Trophoblast cell (in vitro differentiated cells and primary cell): ENCODE data around the gene IFNL3.
"Not testable (repeated sequence)": the region's sequence is repeated elsewhere in the genome, so short reads cannot be mapped to it uniquely, and the experiment has no call there.

Experiments used
- DNase-seq, 2 donors: peaks; one replicate each; pipeline ENCODE4 v3.0.0-alpha.2; 2016
- H2AFZ ChIP-seq: 2 replicates; pipeline ENCODE4 v1.6.1; 2013; ENCODE audit warnings: low read length, moderate library complexity, mild to moderate bottlenecking; ENCODE audit not compliant: insufficient read depth, poor library complexity
- H2AK5ac ChIP-seq: 2 replicates; pipeline ENCODE4 v1.6.1; 2013; ENCODE audit warnings: mild to moderate bottlenecking, low read length
- H2BK120ac ChIP-seq: 2 replicates; pipeline ENCODE4 v1.6.1; 2013; ENCODE audit warnings: low read length, mild to moderate bottlenecking, moderate library complexity; ENCODE audit not compliant: insufficient read depth, poor library complexity
- H2BK12ac ChIP-seq: 2 replicates; pipeline ENCODE4 v1.6.1; 2013; ENCODE audit warnings: mild to moderate bottlenecking, low read length, moderate library complexity
- H2BK5ac ChIP-seq: 2 replicates; pipeline ENCODE4 v1.6.1; 2013; ENCODE audit warnings: low read length, low read depth, moderate library complexity, mild to moderate bottlenecking; ENCODE audit not compliant: poor library complexity
- H3K14ac ChIP-seq: 2 replicates; pipeline ENCODE4 v1.6.1; 2013; ENCODE audit warnings: mild to moderate bottlenecking, low read length
- H3K18ac ChIP-seq: 2 replicates; pipeline ENCODE4 v1.6.1; 2013; ENCODE audit warnings: mild to moderate bottlenecking, low read length
- H3K23ac ChIP-seq: 2 replicates; pipeline ENCODE4 v1.6.1; 2013; ENCODE audit warnings: low read length
- H3K27ac ChIP-seq: 2 replicates; pipeline ENCODE4 v1.5.1; 2013; ENCODE audit warnings: low read depth, mild to moderate bottlenecking, inconsistent platforms, low read length, moderate library complexity
- H3K27me3 ChIP-seq: 2 replicates; pipeline ENCODE4 v1.6.1; 2013; ENCODE audit warnings: inconsistent platforms, mild to moderate bottlenecking, low read length, moderate library complexity; ENCODE audit not compliant: insufficient read depth
- H3K36me3 ChIP-seq, 2 experiments: 1 replicate in 1 of 2; 2 replicates in 1 of 2; pipeline ENCODE4 v1.6.1; 2013; ENCODE audit warnings: low read length in 2 of 2, mild to moderate bottlenecking in 2 of 2, moderate library complexity in 1 of 2; ENCODE audit not compliant: insufficient read depth in 2 of 2, control insufficient read depth in 1 of 2
- H3K4ac ChIP-seq: 2 replicates; pipeline ENCODE4 v1.6.1; 2013; ENCODE audit warnings: low read depth, mild to moderate bottlenecking, low read length, moderate library complexity
- H3K4me1 ChIP-seq, 2 experiments: 1 replicate in 1 of 2; 2 replicates in 1 of 2; pipeline ENCODE4 v1.6.1; 2013; ENCODE audit warnings: low read length in 2 of 2, mild to moderate bottlenecking in 2 of 2, moderate library complexity in 1 of 2; ENCODE audit not compliant: insufficient read depth in 2 of 2, control insufficient read depth in 1 of 2
- H3K4me2 ChIP-seq: 2 replicates; pipeline ENCODE4 v1.6.1; 2013; ENCODE audit warnings: inconsistent platforms, mild to moderate bottlenecking, low read length, moderate library complexity
- H3K4me3 ChIP-seq: 2 replicates; pipeline ENCODE4 v1.5.1; 2013; ENCODE audit warnings: mild to moderate bottlenecking, low read depth, low read length, inconsistent platforms
- H3K79me1 ChIP-seq: one replicate; pipeline ENCODE4 v1.6.1; 2013; ENCODE audit warnings: low read length
- H3K79me2 ChIP-seq: 2 replicates; pipeline ENCODE4 v1.6.1; 2013; ENCODE audit warnings: low read length, mild to moderate bottlenecking; ENCODE audit not compliant: control insufficient read depth, insufficient read depth, poor library complexity
- H3K9ac ChIP-seq: 2 replicates; pipeline ENCODE4 v1.6.1; 2013; ENCODE audit warnings: mild to moderate bottlenecking, low read length
- H3K9me3 ChIP-seq: 2 replicates; pipeline ENCODE4 v1.6.1; 2013; ENCODE audit warnings: low read depth, mild to moderate bottlenecking, control low read depth, inconsistent platforms, low read length; ENCODE audit not compliant: insufficient read depth
- H4K12ac ChIP-seq: 2 replicates; pipeline ENCODE4 v1.6.1; 2013; ENCODE audit warnings: low read depth, mild to moderate bottlenecking, low read length, moderate library complexity
- H4K8ac ChIP-seq: 2 replicates; pipeline ENCODE4 v1.6.1; 2013; ENCODE audit warnings: low read depth, mild to moderate bottlenecking, low read length, moderate library complexity
- H4K91ac ChIP-seq: one replicate; pipeline ENCODE4 v1.6.1; 2013; ENCODE audit warnings: low read depth, mild to moderate bottlenecking, low read length, moderate library complexity
- WGBS: extraction: QIAGEN DNeasy Blood & Tissue Kit; methylation state at CpG from one replicate; pipeline ENCODE4 v1.1.7; 2013; ENCODE audit warnings: missing lambda C conversion rate; ENCODE audit not compliant: insufficient read length, insufficient coverage; ENCODE audit errors: extremely low coverage; 5-methylcytosine and 5-hydroxymethylcytosine counted together

The IFNL3 gene

DNA sequence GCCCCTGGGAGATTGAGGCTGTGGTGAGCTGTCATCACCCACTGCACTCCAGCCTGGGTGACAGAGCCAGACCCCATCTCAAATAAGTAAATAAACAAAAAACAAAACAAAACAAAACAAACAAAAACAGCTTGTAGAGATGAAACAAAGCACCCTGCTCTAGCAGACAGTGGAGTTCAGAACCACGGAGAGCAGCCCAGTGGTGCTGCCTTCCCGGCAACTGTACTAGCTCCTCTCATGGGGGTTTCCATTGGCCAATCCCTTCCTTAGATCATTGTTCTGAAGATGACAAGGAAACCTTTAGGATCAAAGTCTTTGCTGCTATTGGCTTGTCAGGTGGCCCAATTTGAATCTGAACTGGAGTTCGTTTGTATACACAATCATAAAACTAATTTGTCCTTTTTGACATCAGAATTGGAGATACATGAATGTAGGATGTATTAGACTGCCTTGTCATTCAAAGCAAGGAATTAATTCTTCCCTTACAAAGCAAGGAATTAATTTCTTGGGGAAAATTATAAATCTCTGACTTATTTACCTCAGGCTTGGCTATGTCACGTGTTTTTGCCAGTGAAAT lies 21.0 kb downstream of the IFNL3 start:
- Histone ChIP-seq H3K9ac (no peak overlapping the region), H4K12ac (no peak overlapping the region), H3K4me1 (no peaks in the 10 kb centered on the region), H3K36me3 (no peaks in the 10 kb centered on the region), H3K23ac (no peak overlapping the region), H3K27ac (no peak overlapping the region), H3K79me2 (no peaks in the 10 kb centered on the region), H2AFZ (no peak overlapping the region), H3K18ac (no peak overlapping the region), H4K91ac (no peak overlapping the region), H2BK120ac (no peak overlapping the region), H3K14ac (no peak overlapping the region), H3K79me1 (no peaks in the 10 kb centered on the region), H2AK5ac (no peak overlapping the region), H2BK5ac (no peak overlapping the region), H3K27me3 (no peaks in the 10 kb centered on the region), H3K4ac (no peak overlapping the region), H4K8ac (no peak overlapping the region), H3K9me3 (no peaks in the 10 kb centered on the region), H2BK12ac (no peak overlapping the region), H3K4me2 (no peak overlapping the region), H3K4me3 (no peak overlapping the region)
- WGBS, result no CpG with 5 or more reads among the region's 4 CpGs
- peak; percentile 12 to 43 for DNase-seq

DNA sequence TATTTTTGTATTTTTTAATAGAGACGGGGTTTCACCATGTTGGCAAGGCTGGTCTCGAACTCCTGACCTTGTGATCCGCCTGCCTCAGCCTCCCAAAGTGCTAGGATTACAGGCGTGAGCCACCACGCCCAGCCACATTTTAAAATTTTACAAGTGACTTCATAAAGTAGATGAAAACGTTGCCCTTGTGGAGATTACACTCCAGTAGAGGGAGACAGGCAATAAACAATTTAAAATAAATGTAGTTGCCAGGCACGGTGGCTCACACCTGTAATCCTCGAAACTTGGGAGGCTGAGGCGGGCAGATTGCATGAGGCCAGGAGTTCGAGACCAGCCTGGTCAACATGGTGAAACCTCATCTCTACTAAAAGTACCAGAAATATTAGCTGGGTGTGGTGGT lies 25.7 kb downstream of the IFNL3 start:
- WGBS, result no CpG with 5 or more reads among the region's 10 CpGs
- H2BK12ac ChIP-seq, H3K4me3 ChIP-seq: not testable (repeated sequence)

DNA sequence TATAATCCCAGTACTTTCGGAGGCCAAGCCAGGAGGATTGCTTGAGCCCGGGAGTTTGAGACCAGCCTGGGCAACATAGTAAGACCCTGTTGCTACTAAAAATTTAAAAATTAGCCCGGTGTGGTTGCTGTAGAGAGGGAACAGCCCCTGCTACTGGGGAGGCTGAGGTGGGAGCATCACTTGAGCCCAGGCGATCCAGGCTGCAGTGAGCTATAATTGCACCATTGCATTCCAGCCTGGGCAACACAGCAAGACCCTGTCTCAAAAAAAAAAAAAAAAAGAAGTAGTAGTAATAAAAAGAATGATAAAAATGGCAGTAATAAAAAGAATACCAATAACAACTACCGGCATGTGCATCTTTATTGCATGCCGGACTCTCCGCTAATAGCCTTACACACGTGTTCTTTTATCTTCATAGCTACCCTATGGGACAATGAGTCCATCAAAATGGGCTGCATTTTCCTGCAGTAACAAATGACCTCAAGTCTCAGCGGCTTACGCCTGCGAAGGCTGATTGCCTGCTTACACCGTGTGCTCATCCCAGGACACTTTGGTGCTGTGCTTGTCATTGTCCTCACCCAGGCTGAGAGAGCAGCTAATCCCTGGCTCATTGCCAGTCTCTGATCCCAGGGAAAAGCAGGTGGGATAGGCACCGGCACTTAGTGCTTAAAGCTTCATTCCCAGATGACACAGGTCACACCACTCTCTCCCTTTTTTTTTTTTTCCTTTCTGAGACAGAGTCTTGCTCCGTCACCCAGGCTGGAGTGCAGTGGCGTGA lies 26.4 kb downstream of the IFNL3 start:
- Histone ChIP-seq H3K14ac (no peak overlapping the region), H3K79me1 (no peaks in the 10 kb centered on the region), H3K4ac (no peak overlapping the region), H3K27ac (no peak overlapping the region), H3K18ac (no peak overlapping the region), H3K23ac (no peak overlapping the region), H2BK5ac (no peak overlapping the region), H2BK12ac (no peak overlapping the region), H4K91ac (no peak overlapping the region), H2AK5ac (no peak overlapping the region), H3K79me2 (no peaks in the 10 kb centered on the region), H4K8ac (no peak overlapping the region), H3K4me1 (no peaks in the 10 kb centered on the region), H4K12ac (no peak overlapping the region), H3K4me3 (no peak overlapping the region), H3K9me3 (peaks cover 4% of the 10 kb centered on the region), H3K4me2 (no peak overlapping the region), H2AFZ (no peak overlapping the region), H3K9ac (peak overlapping the region; percentile 75), H2BK120ac (no peak overlapping the region), H3K27me3 (no peaks in the 10 kb centered on the region), H3K36me3 (no peaks in the 10 kb centered on the region)
- no CpG with 5 or more reads among the region's 15 CpGs for WGBS
- no peak for DNase-seq

More for the DNA sequence above, 25.7 kb downstream of the IFNL3 start:
- H3K9ac ChIP-seq, DNase-seq, H3K27me3 ChIP-seq, H4K12ac ChIP-seq, H3K27ac ChIP-seq, H3K36me3 ChIP-seq, H3K79me2 ChIP-seq, H3K18ac ChIP-seq, H3K23ac ChIP-seq, H2AFZ ChIP-seq, H4K91ac ChIP-seq, H4K8ac ChIP-seq, H2BK5ac ChIP-seq, H3K4me1 ChIP-seq, H3K9me3 ChIP-seq, H2BK120ac ChIP-seq, H3K4me2 ChIP-seq, H3K14ac ChIP-seq, H3K79me1 ChIP-seq, H3K4ac ChIP-seq, H2AK5ac ChIP-seq: not testable (repeated sequence)

DNA sequence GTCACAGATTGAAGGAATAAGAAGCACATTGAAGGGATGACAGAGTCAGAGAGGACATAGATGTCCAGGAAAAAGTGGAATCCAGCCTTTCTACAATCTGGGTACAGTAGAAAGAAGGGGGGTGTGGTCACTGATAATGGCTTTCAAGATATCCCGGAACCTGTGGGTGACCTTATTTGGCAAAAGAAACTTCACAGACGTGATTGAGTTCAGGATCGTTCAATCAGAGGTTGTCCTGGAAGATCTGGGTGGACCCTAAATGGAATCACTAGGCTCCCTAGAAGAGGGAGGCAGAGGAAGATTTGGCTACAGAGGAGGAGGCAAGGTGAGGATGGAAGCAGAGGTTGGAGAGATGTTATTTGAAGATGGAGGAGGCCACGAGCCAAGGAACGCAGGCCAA lies 27.7 kb downstream of the IFNL3 start:
- no CpG with 5 or more reads among the region's 5 CpGs for WGBS
- Histone ChIP-seq H3K27ac (no peak overlapping the region), H3K4ac (no peak overlapping the region), H4K91ac (no peak overlapping the region), H3K4me3 (no peak overlapping the region), H3K36me3 (no peaks in the 10 kb centered on the region), H4K12ac (no peak overlapping the region), H3K9ac (no peak overlapping the region), H3K27me3 (no peaks in the 10 kb centered on the region), H2AK5ac (no peak overlapping the region), H3K9me3 (peaks cover 4% of the 10 kb centered on the region), H4K8ac (no peak overlapping the region), H2BK120ac (no peak overlapping the region), H3K79me1 (no peaks in the 10 kb centered on the region), H3K79me2 (no peaks in the 10 kb centered on the region), H2AFZ (no peak overlapping the region), H3K14ac (no peak overlapping the region), H2BK12ac (no peak overlapping the region), H3K4me2 (no peak overlapping the region), H3K4me1 (no peaks in the 10 kb centered on the region), H3K23ac (no peak overlapping the region), H3K18ac (no peak overlapping the region), H2BK5ac (no peak overlapping the region)
- no peak for DNase-seq
